Muscle of leg (tissue), 11 donors: ENCODE results near the gene ARAP2. TPM values are rescaled to one million over a fixed set of nuclear protein-coding genes. Genes with fewer than 3 reads are reported as not detected.

ENCODE experiments used
- DNase-seq: peaks from one replicate; pipeline ENCODE4 v3.0.0; 2013
- H3K27ac ChIP-seq: one replicate; pipeline ENCODE4 v1.5.1; 2013; ENCODE audit warnings: mild to moderate bottlenecking, low read length, control low read depth
- H3K27me3 ChIP-seq: one replicate; pipeline ENCODE4 v1.6.1; 2013; ENCODE audit warnings: low read length; ENCODE audit not compliant: control insufficient read depth, insufficient read depth
- H3K36me3 ChIP-seq: one replicate; pipeline ENCODE4 v1.6.1; 2013; ENCODE audit warnings: low read length; ENCODE audit not compliant: control insufficient read depth, insufficient read depth
- H3K4me1 ChIP-seq: one replicate; pipeline ENCODE4 v1.6.1; 2013; ENCODE audit warnings: low read length; ENCODE audit not compliant: control insufficient read depth, insufficient read depth
- H3K4me3 ChIP-seq: one replicate; pipeline ENCODE4 v1.5.1; 2013; ENCODE audit warnings: low read length, control low read depth
- H3K9me3 ChIP-seq: replicated peaks from 2 replicates; pipeline ENCODE4 v1.6.1; 2013; ENCODE audit warnings: low read depth, low read length; ENCODE audit not compliant: control insufficient read depth
- WGBS: methylation state at CpG from one replicate; pipeline ENCODE4 v1.1.5; 2013; ENCODE audit warnings: missing lambda C conversion rate; ENCODE audit not compliant: insufficient coverage; 5-methylcytosine and 5-hydroxymethylcytosine counted together
- polyA plus RNA-seq, 8 donors: library from polyadenylated mRNA; unstranded; fragments of 120-200 nt; gene quantifications; one replicate each; pipeline versions ENCODE4 v1.2.1 to v1.2.3, GENCODE V29; 2013; ENCODE audit warnings: inconsistent platforms in 1 of 8, low replicate concordance in 1 of 8; ENCODE audit not compliant: insufficient read length in 8 of 8, insufficient read depth in 1 of 8
- total RNA-seq: library from RNA; stranded (reverse); fragments of 120-200 nt; gene quantifications from one replicate; pipeline ENCODE4 v1.2.4, GENCODE V29; 2013

The ARAP2 gene
- total and polyA plus RNA-seq, 9 donors, result 0.58 to 2.4 (median 1.3) TPM

DNA sequence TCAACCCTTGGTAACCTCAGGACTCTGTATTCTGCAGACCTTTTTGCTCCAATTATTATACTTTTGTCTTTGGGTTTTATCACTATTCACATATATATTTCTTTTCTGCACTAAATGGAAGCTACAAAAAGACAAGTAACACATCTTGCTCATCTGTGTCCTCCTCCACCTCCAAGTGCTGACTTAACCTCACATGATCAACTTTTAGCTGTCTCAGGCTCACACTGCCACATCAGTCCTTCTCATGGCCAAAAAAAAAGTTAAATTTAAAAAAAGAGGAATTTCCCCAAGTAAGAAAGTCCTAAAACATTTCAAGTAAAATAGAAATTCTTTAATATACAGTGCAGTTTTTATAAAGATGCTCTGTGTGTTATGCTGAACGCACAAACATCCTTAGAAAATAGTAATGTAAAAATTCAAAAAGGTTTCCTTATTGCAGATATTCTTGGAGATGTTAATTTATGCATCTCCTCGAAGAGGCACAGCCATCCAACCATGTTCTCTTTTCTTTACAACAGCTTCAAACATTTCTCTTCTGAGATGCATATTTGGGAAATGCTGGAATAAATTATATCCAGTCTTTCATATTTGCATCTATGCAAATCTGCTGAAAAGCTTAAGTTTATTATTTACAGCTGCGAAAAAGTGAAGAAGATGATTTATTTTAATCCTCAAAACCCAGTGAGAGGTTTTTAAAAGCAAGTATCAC, 37.6 kb downstream of the ARAP2 start:
- DNase-seq, result peak; percentile 22
- H3K27ac ChIP-seq, result no peak overlapping the region
- no peaks in the 10 kb centered on the region for H3K27me3 ChIP-seq
- H3K36me3 ChIP-seq, result no peaks in the 10 kb centered on the region
- no CpG with 5 or more reads among the region's 3 CpGs for WGBS
- H3K4me1 ChIP-seq, result no peaks in the 10 kb centered on the region
- no peaks in the 10 kb centered on the region for H3K9me3 ChIP-seq
- H3K4me3 ChIP-seq, result no peak overlapping the region

DNA sequence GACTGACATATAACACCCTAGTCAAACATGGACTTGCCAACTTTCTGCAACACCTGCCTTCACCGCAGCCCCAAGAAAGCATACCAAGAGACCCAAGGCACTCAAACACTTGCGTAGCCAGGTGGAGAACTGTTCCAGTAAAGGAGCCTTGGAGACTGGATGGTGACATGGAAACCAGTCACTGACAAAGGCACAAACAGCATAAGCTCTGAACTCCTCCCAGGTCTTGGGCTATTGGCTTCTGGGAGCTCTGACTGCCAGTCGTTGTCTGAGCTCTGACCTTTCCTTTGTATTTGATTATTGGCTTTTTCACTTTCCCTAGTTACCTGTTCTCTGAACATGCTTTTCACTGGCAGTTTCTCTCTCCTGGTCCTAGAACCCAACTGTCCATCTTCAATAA, 38.3 kb downstream of the ARAP2 start:
- Histone ChIP-seq H3K36me3 (no peaks in the 10 kb centered on the region), H3K27me3 (no peaks in the 10 kb centered on the region), H3K27ac (no peak overlapping the region), H3K4me1 (no peaks in the 10 kb centered on the region), H3K4me3 (no peak overlapping the region), H3K9me3 (no peaks in the 10 kb centered on the region)
- 90% methylated on average over 3 of the region's 3 CpGs for WGBS
- DNase-seq, result no peak

DNA sequence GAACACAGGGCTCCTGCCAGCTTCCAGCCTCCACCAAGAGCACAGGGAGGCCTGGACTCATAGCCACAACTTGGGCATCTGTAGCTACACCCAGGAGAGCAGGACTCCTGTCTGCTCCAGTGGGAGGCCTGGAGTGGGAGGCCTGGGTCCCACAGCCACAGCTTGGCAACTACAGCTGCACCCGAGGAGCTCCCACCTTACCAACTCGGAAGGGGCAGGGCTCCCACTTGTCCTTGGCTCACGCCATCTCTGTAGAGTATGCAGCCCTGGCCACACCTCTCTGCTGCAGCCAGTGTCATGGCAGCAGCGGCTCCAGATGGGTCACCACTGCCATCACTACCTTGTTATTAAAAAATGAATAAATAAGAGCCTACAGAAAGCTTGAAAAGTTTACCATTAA, 45.5 kb downstream of the ARAP2 start:
- no peaks in the 10 kb centered on the region for H3K9me3 ChIP-seq
- DNase-seq, result no peak
- no peaks in the 10 kb centered on the region for H3K4me1 ChIP-seq
- H3K27me3 ChIP-seq, result no peaks in the 10 kb centered on the region
- no peak overlapping the region for H3K4me3 ChIP-seq
- H3K27ac ChIP-seq, result no peak overlapping the region
- no peaks in the 10 kb centered on the region for H3K36me3 ChIP-seq
- 100% methylated on average over 1 of the region's 4 CpGs for WGBS

DNA sequence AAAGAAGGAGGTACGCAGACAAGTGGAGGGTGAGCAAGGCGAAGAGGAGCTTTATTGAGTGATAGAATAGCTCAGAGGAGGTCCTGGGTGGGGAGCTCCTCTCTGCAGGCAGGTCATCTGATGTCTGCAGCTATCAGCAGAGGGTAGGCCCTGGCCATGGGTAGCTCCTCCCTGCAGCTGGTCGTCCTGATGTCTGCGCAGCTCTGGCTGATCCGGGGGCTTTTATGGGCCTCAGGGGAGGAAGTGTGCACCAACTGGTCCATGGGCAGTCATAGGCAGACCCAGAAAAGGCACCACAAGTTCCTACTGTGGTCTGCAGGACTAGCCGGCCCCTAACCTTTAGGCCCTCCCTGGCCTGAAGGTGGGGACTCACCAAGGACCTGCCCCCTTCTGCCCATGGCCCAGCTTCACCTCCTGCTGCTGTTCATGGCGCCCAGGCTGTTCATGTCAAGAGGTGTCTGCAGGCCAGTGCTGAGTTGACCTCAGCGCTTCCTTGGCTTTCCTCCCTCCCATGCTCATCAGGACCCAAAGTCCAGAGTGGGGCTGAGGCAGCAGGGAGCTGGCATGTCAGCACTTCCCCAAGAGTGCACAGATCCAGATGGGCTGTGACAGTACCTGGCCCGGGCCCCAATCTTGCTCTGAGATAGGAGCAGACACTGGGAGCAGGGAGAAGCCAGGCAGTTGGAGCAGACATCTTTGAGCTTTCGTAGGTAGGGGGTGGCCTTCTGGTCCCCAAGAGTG, 46.1 kb downstream of the ARAP2 start:
- Histone ChIP-seq H3K4me3 (no peak overlapping the region), H3K27me3 (no peaks in the 10 kb centered on the region), H3K4me1 (no peaks in the 10 kb centered on the region), H3K9me3 (no peaks in the 10 kb centered on the region), H3K36me3 (no peaks in the 10 kb centered on the region), H3K27ac (no peak overlapping the region)
- DNase-seq, result no peak
- 80% methylated on average over 10 of the region's 10 CpGs for WGBS

DNA sequence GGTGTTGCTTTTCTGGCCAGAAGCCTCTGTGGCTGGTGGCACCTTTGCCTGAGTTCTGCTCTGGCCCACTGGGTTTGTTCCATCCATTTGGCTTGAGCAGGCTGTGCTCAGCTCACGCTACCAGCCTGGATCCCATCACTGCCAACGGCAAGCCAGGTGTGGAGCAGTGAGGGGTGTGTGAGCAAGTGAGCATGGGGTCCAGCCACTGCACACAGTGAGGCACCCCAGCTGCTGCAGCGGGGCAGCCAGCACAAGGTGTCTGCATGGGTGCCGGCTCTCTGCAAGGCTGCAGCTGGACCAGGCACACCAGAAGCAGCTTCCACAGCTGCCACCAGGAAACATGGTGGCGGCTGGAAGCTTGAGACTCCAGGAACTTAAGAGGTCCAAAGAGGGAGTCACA, 46.8 kb downstream of the ARAP2 start:
- H3K36me3 ChIP-seq, result no peaks in the 10 kb centered on the region
- no peak for DNase-seq
- H3K4me1 ChIP-seq, result no peaks in the 10 kb centered on the region
- no peak overlapping the region for H3K27ac ChIP-seq
- no peak overlapping the region for H3K4me3 ChIP-seq
- H3K27me3 ChIP-seq, result no peaks in the 10 kb centered on the region
- 90% methylated on average over 5 of the region's 5 CpGs for WGBS
- H3K9me3 ChIP-seq, result no peaks in the 10 kb centered on the region

DNA sequence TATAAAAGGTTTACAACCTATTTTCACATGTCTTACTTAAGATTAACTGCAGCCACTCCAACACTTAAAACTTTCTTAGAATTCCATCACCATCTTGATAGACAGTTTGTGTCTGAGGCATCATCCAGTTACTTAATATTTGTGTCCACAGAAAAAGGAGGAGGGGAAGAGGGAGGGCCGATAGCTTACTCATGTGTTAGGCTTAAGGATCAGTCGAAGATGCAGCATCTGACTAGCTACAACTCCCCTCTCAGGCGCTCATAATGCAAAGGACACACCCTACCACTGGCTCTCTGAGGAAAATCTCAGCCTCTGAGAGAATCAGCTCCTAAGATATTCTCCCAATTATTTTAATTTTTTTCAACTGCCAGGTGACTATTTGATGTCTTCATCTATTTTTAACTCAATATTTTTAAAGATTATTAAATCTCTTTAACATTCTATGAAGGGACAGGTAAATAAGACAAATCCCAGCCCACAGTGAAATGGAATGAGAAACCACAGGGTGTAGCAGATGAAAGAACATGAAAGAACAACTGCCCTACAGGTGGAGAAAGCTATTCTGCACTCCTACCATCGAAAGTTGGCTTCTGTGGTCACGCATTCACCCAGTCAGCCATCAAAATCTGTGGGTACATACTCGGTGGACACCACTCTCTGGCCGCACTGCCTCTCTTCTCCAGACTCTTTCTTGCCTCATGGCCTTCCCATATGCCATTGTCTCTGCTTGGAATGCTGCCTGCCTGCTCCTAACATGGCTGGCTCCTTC, 48.0 kb downstream of the ARAP2 start:
- Histone ChIP-seq H3K9me3 (no peaks in the 10 kb centered on the region), H3K4me1 (no peaks in the 10 kb centered on the region), H3K4me3 (no peak overlapping the region), H3K36me3 (no peaks in the 10 kb centered on the region), H3K27ac (no peak overlapping the region), H3K27me3 (no peaks in the 10 kb centered on the region)
- no peak for DNase-seq
- 91% methylated on average over 5 of the region's 7 CpGs for WGBS

DNA sequence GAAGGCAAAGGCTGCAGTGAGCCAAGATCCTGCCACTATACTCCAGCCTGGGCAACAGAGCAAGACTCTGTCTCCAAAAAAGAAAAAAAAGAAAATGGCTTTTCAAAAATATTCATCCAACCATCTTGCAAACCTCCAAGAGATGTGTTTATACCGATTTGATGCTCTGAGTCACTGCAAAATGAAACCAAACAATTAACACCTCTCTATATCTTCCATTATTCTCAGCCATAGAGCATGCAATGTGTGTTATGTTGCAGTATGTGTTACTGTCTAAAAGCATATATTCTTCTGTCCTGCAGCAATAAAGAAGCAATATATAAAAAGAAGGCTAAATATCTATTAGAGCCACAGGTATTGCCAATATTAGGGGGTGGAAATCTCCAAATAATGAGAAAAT, 51.4 kb downstream of the ARAP2 start:
- DNase-seq, result no peak
- H3K36me3 ChIP-seq, result no peaks in the 10 kb centered on the region
- H3K27me3 ChIP-seq, result no peaks in the 10 kb centered on the region
- no peaks in the 10 kb centered on the region for H3K9me3 ChIP-seq
- H3K4me3 ChIP-seq, result no peak overlapping the region
- H3K27ac ChIP-seq, result no peak overlapping the region
- H3K4me1 ChIP-seq, result no peaks in the 10 kb centered on the region
- no CpG with 5 or more reads among the region's 1 CpG for WGBS

DNA sequence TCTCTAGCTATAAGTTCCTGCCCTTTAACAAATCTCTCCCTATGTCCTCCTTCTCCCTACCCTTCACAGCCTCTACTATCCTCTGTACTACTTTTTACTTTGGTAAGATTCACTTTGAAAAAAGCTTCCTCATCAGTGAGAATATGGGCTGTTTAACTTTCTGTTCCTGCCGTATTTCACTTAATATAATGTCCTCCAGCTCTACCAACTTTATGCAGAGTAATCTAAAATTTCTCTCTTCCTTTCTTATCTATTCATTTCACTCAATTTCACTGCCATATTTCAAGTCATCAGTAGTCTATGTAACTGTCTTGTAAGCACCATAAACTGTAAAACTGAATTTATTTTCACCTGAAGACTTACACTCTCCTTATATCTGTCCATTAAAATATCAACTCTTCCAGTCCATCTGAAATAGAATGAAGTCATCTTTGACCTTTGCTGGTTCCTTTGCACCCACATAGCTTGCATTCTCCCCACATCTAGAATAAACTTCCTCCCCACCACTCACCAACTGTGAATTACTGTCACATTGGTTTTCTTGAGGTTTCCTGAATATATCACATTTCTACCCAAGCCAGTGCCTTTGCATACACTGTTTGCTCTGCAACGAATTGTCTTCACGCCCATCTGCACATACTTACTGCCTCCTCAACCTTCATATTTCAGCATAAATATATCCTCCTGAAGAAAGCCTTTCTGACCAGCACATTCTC, 54.6 kb downstream of the ARAP2 start:
- no peaks in the 10 kb centered on the region for H3K27me3 ChIP-seq
- no peaks in the 10 kb centered on the region for H3K36me3 ChIP-seq
- H3K4me1 ChIP-seq, result no peaks in the 10 kb centered on the region
- 61% methylated on average over 2 of the region's 3 CpGs for WGBS
- no peak for DNase-seq
- H3K27ac ChIP-seq, result no peak overlapping the region
- H3K4me3 ChIP-seq, result no peak overlapping the region
- H3K9me3 ChIP-seq, result no peaks in the 10 kb centered on the region

DNA sequence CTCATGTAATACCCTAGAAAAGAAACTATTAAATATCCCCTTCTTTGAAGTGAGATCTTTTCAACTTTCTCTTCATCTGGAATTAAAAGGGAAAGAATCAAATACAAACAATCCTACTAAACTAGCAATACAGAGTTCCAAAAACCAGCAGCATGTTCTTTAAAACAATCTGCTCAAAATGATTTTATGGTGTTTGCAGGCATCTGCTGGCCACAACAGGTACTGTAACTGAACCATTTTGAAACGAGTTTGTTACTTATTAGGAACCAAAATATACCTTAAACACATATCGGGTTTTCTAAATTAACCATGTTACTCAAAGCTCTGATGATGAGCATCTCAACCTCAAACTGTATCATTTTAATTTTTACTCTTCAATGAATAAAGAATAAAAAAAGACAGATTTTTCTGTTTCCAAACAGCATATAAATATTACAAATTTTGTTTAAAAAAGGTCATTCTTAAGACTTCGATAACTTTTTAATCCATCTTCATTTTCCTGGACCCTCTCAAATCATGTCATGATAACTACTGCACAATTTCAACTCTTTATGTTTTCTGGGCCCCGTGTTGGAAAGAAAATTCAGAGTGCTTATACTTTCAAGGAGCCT, 56.5 kb downstream of the ARAP2 start:
- DNase-seq, result peak; percentile 52
- Histone ChIP-seq H3K4me3 (no peak overlapping the region), H3K9me3 (no peaks in the 10 kb centered on the region), H3K36me3 (no peaks in the 10 kb centered on the region), H3K27ac (no peak overlapping the region), H3K4me1 (no peaks in the 10 kb centered on the region), H3K27me3 (no peaks in the 10 kb centered on the region)
- no CpG with 5 or more reads among the region's 4 CpGs for WGBS
